DND-41 (cell line): Measurements from ENCODE around the gene ZNF468.

Experiments used
- CTCF ChIP-seq: IDR thresholded peaks from 2 replicates; pipeline ENCODE4 v1.5.1; 2012; ENCODE audit warnings: borderline replicate concordance, low read length, moderate library complexity, mild to moderate bottlenecking; ENCODE audit not compliant: poor library complexity, severe bottlenecking; ENCODE audit errors: extremely low read depth
- EZH2 ChIP-seq: IDR thresholded peaks from 3 replicates; pipeline ENCODE4 v1.6.1; 2012; ENCODE audit warnings: borderline replicate concordance, low read depth, mild to moderate bottlenecking, moderate library complexity, low read length, inconsistent platforms; ENCODE audit not compliant: severe bottlenecking

GRCh38 chr19:52889931-52890330 is 32.5 kb upstream of the ZNF468 start:
- TF ChIP-seq CTCF (no peak), EZH2 (no peak)
